SH-SY5Y (cell line): Measurements from ENCODE around the gene CLIC5.

ENCODE experiments used
- GATA2 ChIP-seq: IDR thresholded peaks from 2 replicates; pipeline ENCODE4 v1.6.1; 2011; ENCODE audit warnings: mild to moderate bottlenecking, low read depth, low read length
- GATA3 ChIP-seq: IDR thresholded peaks from 2 replicates; pipeline ENCODE4 v1.6.1; 2011; ENCODE audit warnings: low read depth, mild to moderate bottlenecking, low read length, moderate library complexity

DNA sequence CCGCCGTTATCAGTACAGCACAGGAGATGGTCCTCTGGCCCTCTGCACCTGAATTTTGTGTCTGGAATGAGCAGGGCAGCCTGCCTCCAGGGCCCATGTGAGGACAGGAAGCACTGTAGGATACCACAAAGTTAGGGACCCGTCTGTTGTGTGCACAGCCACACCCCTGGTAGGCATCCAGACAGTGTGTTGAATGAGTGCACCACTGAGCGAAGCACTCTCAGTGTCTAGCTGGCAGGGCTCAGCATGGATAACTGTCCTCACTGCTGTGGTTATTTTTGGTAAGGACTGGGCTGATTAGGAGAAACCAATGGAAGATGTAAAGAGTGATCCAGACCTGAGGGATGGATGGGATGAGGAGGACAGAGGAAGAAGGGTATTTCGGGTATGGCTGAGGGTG is 178.7 kb downstream of the CLIC5 start:
- TF ChIP-seq GATA2 = no peak
- TF ChIP-seq GATA3 = no peak
